GM23338 (cell line): ENCODE measurements around the gene GLIS2. TPM values are rescaled to one million over a fixed set of nuclear protein-coding genes. Genes with fewer than 3 reads are reported as not detected.
A peak's percentile ranks its signal among the peaks of the same experiment; 100 is the strongest.

ENCODE experiments used
- ATAC-seq: fragments of 200-7000 bp; cut with Tn5 transposase; 3 replicates; pipeline ENCODE4 v1.9.1; 2020
- DNase-seq: peaks from one replicate; pipeline ENCODE4 v3.0.0-alpha.2; 2015; ENCODE audit warnings: low spot score
- H2AFZ ChIP-seq: fragments of 200-600 bp; sonication (generic); 2 replicates; pipeline ENCODE4 v1.8.0; 2016; ENCODE audit warnings: antibody characterized with exemption, mild to moderate bottlenecking, moderate library complexity
- H3F3A ChIP-seq: fragments of 200-600 bp; sonication (generic); replicated peaks from 2 replicates; pipeline ENCODE4 v1.8.0; 2017; ENCODE audit warnings: antibody characterized with exemption, mixed run types, low read depth
- H3K27ac ChIP-seq: fragments of 200-600 bp; sonication (generic); 2 replicates; pipeline ENCODE4 v1.6.1; 2016; ENCODE audit warnings: low read depth
- H3K27me3 ChIP-seq: fragments of 200-600 bp; sonication (generic); 2 replicates; pipeline ENCODE4 v1.8.0; 2016; ENCODE audit warnings: mild to moderate bottlenecking, mixed run types, moderate library complexity; ENCODE audit not compliant: insufficient read depth
- H3K36me3 ChIP-seq: fragments of 200-600 bp; sonication (generic); 2 replicates; pipeline ENCODE4 v1.8.0; 2016; ENCODE audit warnings: mild to moderate bottlenecking; ENCODE audit not compliant: insufficient read depth
- H3K4me1 ChIP-seq: fragments of 200-600 bp; sonication (generic); 2 replicates; pipeline ENCODE4 v1.8.0; 2016; ENCODE audit warnings: mild to moderate bottlenecking, moderate library complexity; ENCODE audit not compliant: insufficient read depth
- H3K4me2 ChIP-seq: fragments of 200-600 bp; sonication (generic); 2 replicates; pipeline ENCODE4 v1.7.1; 2017; ENCODE audit warnings: mixed run types
- H3K4me3 ChIP-seq: fragments of 200-600 bp; sonication (generic); 2 replicates; pipeline ENCODE4 v1.6.1; 2016; ENCODE audit warnings: mixed run types
- H3K79me2 ChIP-seq: fragments of 200-600 bp; sonication (generic); replicated peaks from 2 replicates; pipeline ENCODE4 v1.8.0; 2017; ENCODE audit warnings: mild to moderate bottlenecking; ENCODE audit not compliant: insufficient read depth
- H3K9me2 ChIP-seq: fragments of 200-600 bp; sonication (generic); 2 replicates; pipeline ENCODE4 v1.8.0; 2017; ENCODE audit not compliant: insufficient read depth
- H4K20me1 ChIP-seq: fragments of 200-600 bp; sonication (generic); replicated peaks from 2 replicates; pipeline ENCODE4 v1.8.0; 2017; ENCODE audit warnings: mild to moderate bottlenecking; ENCODE audit not compliant: insufficient read depth
- H3K27ac Mint-ChIP-seq: 2 replicates; pipeline ENCODE4 v1.8.0; 2020; ENCODE audit warnings: inconsistent platforms, mild to moderate bottlenecking, moderate library complexity, mixed read lengths
- H3K27me3 Mint-ChIP-seq: 3 replicates; pipeline ENCODE4 v1.8.0; 2022; ENCODE audit warnings: low read depth, mild to moderate bottlenecking, moderate library complexity, mixed read lengths, inconsistent platforms; ENCODE audit not compliant: insufficient read depth, poor library complexity
- H3K36me3 Mint-ChIP-seq: 3 replicates; pipeline ENCODE4 v1.8.0; 2021; ENCODE audit warnings: low read depth, mild to moderate bottlenecking, inconsistent platforms, moderate library complexity, mixed read lengths
- H3K4me1 Mint-ChIP-seq: 3 replicates; pipeline ENCODE4 v1.8.0; 2020; ENCODE audit warnings: mild to moderate bottlenecking, inconsistent platforms, mixed read lengths
- H3K4me3 Mint-ChIP-seq: 3 replicates; pipeline ENCODE4 v1.8.0; 2021; ENCODE audit warnings: moderate library complexity, mild to moderate bottlenecking, inconsistent platforms, mixed read lengths
- H3K9me3 Mint-ChIP-seq: 3 replicates; pipeline ENCODE4 v1.8.0; 2020; ENCODE audit warnings: moderate library complexity, mild to moderate bottlenecking, inconsistent platforms, mixed read lengths
- CREB1 ChIP-seq: fragments of 250-450 bp; sonication (Bioruptor Pico); IDR thresholded peaks from 2 replicates; pipeline ENCODE4 v1.5.0; 2020; ENCODE audit warnings: low read depth, mild to moderate bottlenecking, moderate library complexity
- CTCF ChIP-seq, 2 experiments: fragments of 200-600 bp in 1 of 2; sonication (generic) in 1 of 2; conservative IDR thresholded peaks; 2 replicates each; pipeline versions ENCODE4 v1.5.1 to v1.6.1; 2016 to 2017; ENCODE audit warnings: antibody characterized with exemption in 2 of 2, low read depth in 2 of 2, mild to moderate bottlenecking in 2 of 2, moderate library complexity in 1 of 2
- EZH2phosphoT487 ChIP-seq: fragments of 200-600 bp; sonication (generic); IDR thresholded peaks from one replicate; pipeline ENCODE4 v1.8.1; 2018; ENCODE audit warnings: antibody characterized with exemption; ENCODE audit not compliant: unreplicated experiment
- JUNB ChIP-seq: IDR thresholded peaks from one replicate; pipeline ENCODE4 v1.6.1; 2016; ENCODE audit warnings: antibody characterized with exemption; ENCODE audit not compliant: unreplicated experiment
- NANOG ChIP-seq: IDR thresholded peaks from 2 replicates; pipeline ENCODE4 v1.6.1; 2016; ENCODE audit warnings: antibody characterized with exemption, borderline replicate concordance
- POLR2AphosphoS5 ChIP-seq: IDR thresholded peaks from 2 replicates; pipeline ENCODE4 v1.6.1; 2016; ENCODE audit warnings: antibody characterized with exemption, low read depth
- STAT1 ChIP-seq: IDR thresholded peaks from one replicate; pipeline ENCODE4 v1.6.1; 2016; ENCODE audit warnings: antibody characterized with exemption; ENCODE audit not compliant: unreplicated experiment
- ZNF331 ChIP-seq: fragments of 250-450 bp; sonication (Bioruptor Pico); IDR thresholded peaks from 2 replicates; pipeline ENCODE4 v1.5.0; 2020; ENCODE audit warnings: low read depth, mild to moderate bottlenecking, moderate library complexity
- polyA plus RNA-seq: library from polyadenylated mRNA; unstranded; fragments of >200 nt; fragmentation: Nextera tagmentation; extraction: Ambion mirVana; gene quantifications from 2 replicates; pipeline ENCODE4 v1.2.1, GENCODE V29; 2016
- total RNA-seq: library from RNA; depleted of rRNA; stranded (reverse); fragments of >200 nt; shearing (Covaris generic); gene quantifications from 2 replicates; pipeline ENCODE4 v1.2.3, GENCODE V29; 2014
- TF ChIP-seq, protein P1 (sequence below): fragments of 250-450 bp; sonication (Bioruptor Pico); IDR thresholded peaks from 2 replicates; pipeline ENCODE4 v1.5.0; 2020; ENCODE audit warnings: mild to moderate bottlenecking, moderate library complexity

Gene GLIS2
- total and polyA plus RNA-seq, 2 experiments from 2014 or later: 8.2 to 10.2 TPM

DNA sequence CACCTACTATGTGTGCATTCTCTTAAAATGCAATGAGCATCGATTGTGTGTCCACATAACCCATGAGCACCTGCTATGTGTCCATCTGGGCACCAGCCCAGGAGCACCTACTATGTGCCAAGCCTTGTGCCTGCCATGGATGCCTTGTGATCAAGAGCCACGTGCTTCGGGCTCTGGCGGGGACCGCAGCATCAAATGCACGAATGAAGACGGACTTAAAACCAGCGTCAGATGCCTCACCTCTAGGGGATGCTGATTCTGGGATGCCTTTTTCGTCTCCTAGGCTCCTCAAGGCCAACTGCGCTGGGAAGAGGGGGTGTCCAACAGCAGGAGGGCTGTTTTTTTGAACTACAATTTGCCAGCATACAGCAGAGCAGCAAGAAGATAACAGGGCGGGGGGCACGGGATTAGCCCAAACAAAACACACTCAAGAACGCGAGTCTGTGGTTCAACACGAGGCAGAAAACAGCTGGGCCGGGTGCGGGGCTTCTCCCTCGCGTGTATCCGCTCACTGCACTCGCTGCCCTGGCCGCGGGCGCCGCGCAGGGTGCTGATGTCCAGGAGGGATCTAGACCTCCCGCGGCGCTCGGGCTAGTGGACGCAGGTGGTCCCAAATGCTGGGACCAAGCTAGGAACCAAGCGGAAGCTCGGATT lies 1.2 kb upstream of the GLIS2 start:
- H3K27ac ChIP-seq: peak overlapping the region; percentile 79; the same call in 1 of the 2 replicates
- H3K27me3 ChIP-seq: peaks cover 19% of the 10 kb centered on the region
- H3K79me2 ChIP-seq: peaks cover 28% of the 10 kb centered on the region
- Mint-ChIP-seq H3K36me3 (no peaks in the 10 kb centered on the region; the same call in 2 of the 3 replicates), H3K4me1 (peaks cover 23% of the 10 kb centered on the region), H3K9me3 (peaks cover 3% of the 10 kb centered on the region; the same call in 1 of the 3 replicates), H3K4me3 (peak overlapping the region; percentile 85), H3K27ac (peak overlapping the region; percentile 24; the same call in 1 of the 2 replicates), H3K27me3 (peaks cover 24% of the 10 kb centered on the region)
- peaks cover 25% of the 10 kb centered on the region for H3F3A ChIP-seq
- peak overlapping the region; percentile 73 for H3K4me3 ChIP-seq
- H3K4me2 ChIP-seq: peak overlapping the region; percentile 93
- H4K20me1 ChIP-seq: peaks cover 16% of the 10 kb centered on the region; the same call in 1 of the 2 replicates
- DNase-seq: peak; percentile 72
- H3K36me3 ChIP-seq: no peaks in the 10 kb centered on the region
- TF ChIP-seq CTCF (conservative IDR thresholded peaks at IDR 0.05; ENCODE audit: low read depth in 2 of 2) (0 out of 4 replicates have a peak, but pooled peaks of 1 of the 2 experiments have one; percentile 18), NANOG (no peak)
- peak; percentile 10 for ATAC-seq
- H3K9me2 ChIP-seq: no peaks in the 10 kb centered on the region
- H3K4me1 ChIP-seq: peaks cover 37% of the 10 kb centered on the region
- H2AFZ ChIP-seq: peak overlapping the region; percentile 28

DNA sequence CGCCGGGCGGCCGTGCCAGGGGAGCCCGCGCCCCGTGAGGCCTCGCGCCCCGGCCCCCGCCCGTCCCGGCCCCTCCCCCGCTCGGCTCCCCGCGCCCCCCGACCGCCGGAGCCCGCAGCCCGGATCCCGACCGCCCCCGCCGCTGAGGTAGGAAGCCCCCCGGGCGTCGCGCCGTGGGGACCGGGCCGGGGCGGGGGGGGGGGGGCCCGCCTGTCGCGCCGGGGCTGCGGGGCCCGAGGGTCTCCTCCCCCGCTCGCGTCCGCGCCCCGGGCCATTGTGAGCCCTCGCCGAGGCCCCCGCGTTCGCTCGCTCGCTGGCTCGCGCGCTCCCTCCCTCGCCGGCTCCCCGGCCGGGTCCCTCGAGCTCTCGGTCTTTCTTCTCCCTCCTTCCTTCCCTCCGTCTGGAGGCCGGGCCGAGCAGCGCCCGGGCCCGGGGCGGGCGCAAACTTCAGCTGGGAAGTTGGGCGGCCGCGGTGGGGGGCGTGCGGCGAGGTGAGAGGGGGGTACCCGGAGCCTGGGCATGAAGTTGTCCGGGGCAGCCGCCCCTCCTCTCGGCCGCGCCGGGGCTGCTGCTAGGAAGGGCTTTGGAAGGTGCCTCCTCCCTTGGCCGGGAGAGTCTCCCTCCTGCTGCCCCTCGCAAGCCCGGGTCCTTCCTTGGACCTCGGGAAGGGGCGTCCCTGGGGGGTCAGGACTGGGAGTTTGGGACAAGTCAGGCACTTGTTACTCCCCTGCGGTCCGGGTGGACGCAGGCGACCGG lies 419 bp downstream of the GLIS2 start:
- Histone ChIP-seq H3K9me2 (no peaks in the 10 kb centered on the region), H2AFZ (no peak overlapping the region), H3K4me3 (peak overlapping the region; percentile 84), H4K20me1 (peaks cover 16% of the 10 kb centered on the region; the same call in 1 of the 2 replicates), H3K27me3 (peaks cover 19% of the 10 kb centered on the region), H3K27ac (no peak overlapping the region), H3K4me2 (peak overlapping the region; percentile 96), H3F3A (peaks cover 14% of the 10 kb centered on the region), H3K79me2 (peaks cover 42% of the 10 kb centered on the region), H3K36me3 (no peaks in the 10 kb centered on the region), H3K4me1 (peaks cover 32% of the 10 kb centered on the region)
- peak; percentile 5 for ATAC-seq
- no peaks in the 10 kb centered on the region; the same call in 2 of the 3 replicates for H3K36me3 Mint-ChIP-seq
- H3K4me3 Mint-ChIP-seq: peak overlapping the region; percentile 71
- H3K9me3 Mint-ChIP-seq: peaks cover 3% of the 10 kb centered on the region; the same call in 1 of the 3 replicates
- H3K4me1 Mint-ChIP-seq: peaks cover 16% of the 10 kb centered on the region
- H3K27me3 Mint-ChIP-seq: peaks cover 22% of the 10 kb centered on the region
- DNase-seq: peak; percentile 65
- no peak overlapping the region for H3K27ac Mint-ChIP-seq
- TF ChIP-seq CREB1 (CRISPR knock-in tag) (no peak), STAT1 (no peak), JUNB (no peak), EZH2phosphoT487 (no peak), NANOG (no peak), POLR2AphosphoS5 (no peak), ZNF331 (no peak), CTCF (conservative IDR thresholded peaks at IDR 0.05; ENCODE audit: low read depth in 2 of 2) (no peak)
- TF ChIP-seq, protein P1, sequence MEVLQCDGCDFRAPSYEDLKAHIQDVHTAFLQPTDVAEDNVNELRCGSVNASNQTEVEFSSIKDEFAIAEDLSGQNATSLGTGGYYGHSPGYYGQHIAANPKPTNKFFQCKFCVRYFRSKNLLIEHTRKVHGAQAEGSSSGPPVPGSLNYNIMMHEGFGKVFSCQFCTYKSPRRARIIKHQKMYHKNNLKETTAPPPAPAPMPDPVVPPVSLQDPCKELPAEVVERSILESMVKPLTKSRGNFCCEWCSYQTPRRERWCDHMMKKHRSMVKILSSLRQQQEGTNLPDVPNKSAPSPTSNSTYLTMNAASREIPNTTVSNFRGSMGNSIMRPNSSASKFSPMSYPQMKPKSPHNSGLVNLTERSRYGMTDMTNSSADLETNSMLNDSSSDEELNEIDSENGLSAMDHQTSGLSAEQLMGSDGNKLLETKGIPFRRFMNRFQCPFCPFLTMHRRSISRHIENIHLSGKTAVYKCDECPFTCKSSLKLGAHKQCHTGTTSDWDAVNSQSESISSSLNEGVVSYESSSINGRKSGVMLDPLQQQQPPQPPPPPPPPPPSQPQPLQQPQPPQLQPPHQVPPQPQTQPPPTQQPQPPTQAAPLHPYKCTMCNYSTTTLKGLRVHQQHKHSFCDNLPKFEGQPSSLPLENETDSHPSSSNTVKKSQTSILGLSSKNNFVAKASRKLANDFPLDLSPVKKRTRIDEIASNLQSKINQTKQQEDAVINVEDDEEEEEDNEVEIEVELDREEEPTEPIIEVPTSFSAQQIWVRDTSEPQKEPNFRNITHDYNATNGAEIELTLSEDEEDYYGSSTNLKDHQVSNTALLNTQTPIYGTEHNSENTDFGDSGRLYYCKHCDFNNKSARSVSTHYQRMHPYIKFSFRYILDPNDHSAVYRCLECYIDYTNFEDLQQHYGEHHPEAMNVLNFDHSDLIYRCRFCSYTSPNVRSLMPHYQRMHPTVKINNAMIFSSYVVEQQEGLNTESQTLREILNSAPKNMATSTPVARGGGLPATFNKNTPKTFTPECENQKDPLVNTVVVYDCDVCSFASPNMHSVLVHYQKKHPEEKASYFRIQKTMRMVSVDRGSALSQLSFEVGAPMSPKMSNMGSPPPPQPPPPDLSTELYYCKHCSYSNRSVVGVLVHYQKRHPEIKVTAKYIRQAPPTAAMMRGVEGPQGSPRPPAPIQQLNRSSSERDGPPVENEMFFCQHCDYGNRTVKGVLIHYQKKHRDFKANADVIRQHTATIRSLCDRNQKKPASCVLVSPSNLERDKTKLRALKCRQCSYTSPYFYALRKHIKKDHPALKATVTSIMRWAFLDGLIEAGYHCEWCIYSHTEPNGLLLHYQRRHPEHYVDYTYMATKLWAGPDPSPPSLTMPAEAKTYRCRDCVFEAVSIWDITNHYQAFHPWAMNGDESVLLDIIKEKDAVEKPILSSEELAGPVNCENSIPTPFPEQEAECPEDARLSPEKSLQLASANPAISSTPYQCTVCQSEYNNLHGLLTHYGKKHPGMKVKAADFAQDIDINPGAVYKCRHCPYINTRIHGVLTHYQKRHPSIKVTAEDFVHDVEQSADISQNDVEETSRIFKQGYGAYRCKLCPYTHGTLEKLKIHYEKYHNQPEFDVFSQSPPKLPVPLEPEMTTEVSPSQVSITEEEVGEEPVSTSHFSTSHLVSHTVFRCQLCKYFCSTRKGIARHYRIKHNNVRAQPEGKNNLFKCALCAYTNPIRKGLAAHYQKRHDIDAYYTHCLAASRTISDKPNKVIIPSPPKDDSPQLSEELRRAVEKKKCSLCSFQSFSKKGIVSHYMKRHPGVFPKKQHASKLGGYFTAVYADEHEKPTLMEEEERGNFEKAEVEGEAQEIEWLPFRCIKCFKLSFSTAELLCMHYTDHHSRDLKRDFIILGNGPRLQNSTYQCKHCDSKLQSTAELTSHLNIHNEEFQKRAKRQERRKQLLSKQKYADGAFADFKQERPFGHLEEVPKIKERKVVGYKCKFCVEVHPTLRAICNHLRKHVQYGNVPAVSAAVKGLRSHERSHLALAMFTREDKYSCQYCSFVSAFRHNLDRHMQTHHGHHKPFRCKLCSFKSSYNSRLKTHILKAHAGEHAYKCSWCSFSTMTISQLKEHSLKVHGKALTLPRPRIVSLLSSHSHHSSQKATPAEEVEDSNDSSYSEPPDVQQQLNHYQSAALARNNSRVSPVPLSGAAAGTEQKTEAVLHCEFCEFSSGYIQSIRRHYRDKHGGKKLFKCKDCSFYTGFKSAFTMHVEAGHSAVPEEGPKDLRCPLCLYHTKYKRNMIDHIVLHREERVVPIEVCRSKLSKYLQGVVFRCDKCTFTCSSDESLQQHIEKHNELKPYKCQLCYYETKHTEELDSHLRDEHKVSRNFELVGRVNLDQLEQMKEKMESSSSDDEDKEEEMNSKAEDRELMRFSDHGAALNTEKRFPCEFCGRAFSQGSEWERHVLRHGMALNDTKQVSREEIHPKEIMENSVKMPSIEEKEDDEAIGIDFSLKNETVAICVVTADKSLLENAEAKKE (CRISPR knock-in tag): no peak
